Measurements from ENCODE around the gene SNX27.
"Not testable (repeated sequence)": the region's sequence is repeated elsewhere in the genome, so short reads cannot be mapped to it uniquely, and the experiment has no call there.

SNX27 gene

GRCh38 chr1:151581451-151581850, 30.4 kb upstream of the SNX27 start:
- Histone ChIP-seq H3K36me3 (ENCODE audit: insufficient read depth, low read length) (peaks cover 38% of the 10 kb centered on the region), H3K4me3 (ENCODE audit: low read length) (no peak overlapping the region), H3K27me3 (ENCODE audit: insufficient read depth, low read length) (no peaks in the 10 kb centered on the region), H3K27ac (ENCODE audit: low read depth, low read length) (no peak overlapping the region), H3K9ac (ENCODE audit: low read depth, low read length) (no peak overlapping the region), H3K9me3 (ENCODE audit: insufficient read depth, low read depth, low read length) (no peaks in the 10 kb centered on the region), H3K4me1 (ENCODE audit: insufficient read depth, low read length) (peaks cover 7% of the 10 kb centered on the region)
- 90% methylated on average over 5 of the region's 5 CpGs for WGBS

- H3K4me1 ChIP-seq (ENCODE audit: insufficient read depth, low read length), result peaks cover 7% of the 10 kb centered on the region
- 92% methylated on average over 1 of the region's 1 CpG for WGBS
- H3K27ac ChIP-seq (ENCODE audit: low read depth, low read length), result no peak overlapping the region
- peaks cover 38% of the 10 kb centered on the region for H3K36me3 ChIP-seq (ENCODE audit: insufficient read depth, low read length)
- no peak overlapping the region for H3K9ac ChIP-seq (ENCODE audit: low read depth, low read length)
- H3K9me3 ChIP-seq (ENCODE audit: insufficient read depth, low read depth, low read length), result no peaks in the 10 kb centered on the region
- H3K4me3 ChIP-seq (ENCODE audit: low read length), result no peak overlapping the region
- no peaks in the 10 kb centered on the region for H3K27me3 ChIP-seq (ENCODE audit: insufficient read depth, low read length)
These were observed 29.9 kb upstream of the SNX27 start for GRCh38 chr1:151581921-151582320.

- Histone ChIP-seq H3K9me3 (ENCODE audit: insufficient read depth, low read depth, low read length) (no peaks in the 10 kb centered on the region), H3K27me3 (ENCODE audit: insufficient read depth, low read length) (no peaks in the 10 kb centered on the region), H3K4me3 (ENCODE audit: low read length) (no peak overlapping the region), H3K27ac (ENCODE audit: low read depth, low read length) (no peak overlapping the region), H3K9ac (ENCODE audit: low read depth, low read length) (no peak overlapping the region), H3K4me1 (ENCODE audit: insufficient read depth, low read length) (peaks cover 13% of the 10 kb centered on the region), H3K36me3 (ENCODE audit: insufficient read depth, low read length) (peaks cover 33% of the 10 kb centered on the region)
- WGBS, result 82% methylated on average over 2 of the region's 2 CpGs
These were observed 28.1 kb upstream of the SNX27 start for GRCh38 chr1:151583796-151584195.

GRCh38 chr1:151584278-151584677, 27.6 kb upstream of the SNX27 start:
- Histone ChIP-seq H3K9me3 (ENCODE audit: insufficient read depth, low read depth, low read length) (no peaks in the 10 kb centered on the region), H3K27me3 (ENCODE audit: insufficient read depth, low read length) (no peaks in the 10 kb centered on the region), H3K27ac (ENCODE audit: low read depth, low read length) (no peak overlapping the region), H3K4me1 (ENCODE audit: insufficient read depth, low read length) (peaks cover 13% of the 10 kb centered on the region), H3K4me3 (ENCODE audit: low read length) (no peak overlapping the region), H3K9ac (ENCODE audit: low read depth, low read length) (no peak overlapping the region), H3K36me3 (ENCODE audit: insufficient read depth, low read length) (peaks cover 28% of the 10 kb centered on the region)
- WGBS, result 79% methylated on average over 6 of the region's 6 CpGs

GRCh38 chr1:151584780-151585179, 27.1 kb upstream of the SNX27 start:
- Histone ChIP-seq H3K27me3 (ENCODE audit: insufficient read depth, low read length) (no peaks in the 10 kb centered on the region), H3K9ac (ENCODE audit: low read depth, low read length) (no peak overlapping the region), H3K27ac (ENCODE audit: low read depth, low read length) (no peak overlapping the region), H3K36me3 (ENCODE audit: insufficient read depth, low read length) (peaks cover 23% of the 10 kb centered on the region), H3K4me1 (ENCODE audit: insufficient read depth, low read length) (peaks cover 13% of the 10 kb centered on the region), H3K9me3 (ENCODE audit: insufficient read depth, low read depth, low read length) (no peaks in the 10 kb centered on the region), H3K4me3 (ENCODE audit: low read length) (no peak overlapping the region)
- 86% methylated on average over 7 of the region's 7 CpGs for WGBS

- peaks cover 18% of the 10 kb centered on the region for H3K36me3 ChIP-seq (ENCODE audit: insufficient read depth, low read length)
- WGBS, result 50% methylated on average over 1 of the region's 1 CpG
- peaks cover 13% of the 10 kb centered on the region for H3K4me1 ChIP-seq (ENCODE audit: insufficient read depth, low read length)
- H3K27ac ChIP-seq (ENCODE audit: low read depth, low read length), result peak overlapping the region; percentile 55; the same call in 1 of the 2 replicates
- H3K27me3 ChIP-seq (ENCODE audit: insufficient read depth, low read length), result no peaks in the 10 kb centered on the region
- H3K9ac ChIP-seq (ENCODE audit: low read depth, low read length), result no peak overlapping the region; the same call in 1 of the 2 replicates
- H3K9me3 ChIP-seq (ENCODE audit: insufficient read depth, low read depth, low read length), result no peaks in the 10 kb centered on the region
- H3K4me3 ChIP-seq (ENCODE audit: low read length), result no peak overlapping the region
These were observed 26.2 kb upstream of the SNX27 start for GRCh38 chr1:151585622-151586021.

GRCh38 chr1:151590961-151591360, 20.9 kb upstream of the SNX27 start:
- H3K27me3 ChIP-seq (ENCODE audit: insufficient read depth, low read length), result peaks cover 3% of the 10 kb centered on the region; the same call in 1 of the 2 replicates
- H3K4me1 ChIP-seq (ENCODE audit: insufficient read depth, low read length), result peaks cover 7% of the 10 kb centered on the region
- no peak overlapping the region for H3K9ac ChIP-seq (ENCODE audit: low read depth, low read length)
- no peak overlapping the region for H3K4me3 ChIP-seq (ENCODE audit: low read length)
- H3K9me3 ChIP-seq (ENCODE audit: insufficient read depth, low read depth, low read length), result no peaks in the 10 kb centered on the region
- 88% methylated on average over 3 of the region's 3 CpGs for WGBS
- H3K27ac ChIP-seq (ENCODE audit: low read depth, low read length), result no peak overlapping the region
- no peaks in the 10 kb centered on the region for H3K36me3 ChIP-seq (ENCODE audit: insufficient read depth, low read length)

- Histone ChIP-seq H3K27ac (ENCODE audit: low read depth, low read length) (no peak overlapping the region), H3K9me3 (ENCODE audit: insufficient read depth, low read depth, low read length) (0 out of 2 replicates have a peak, but pooled peaks cover under 1% of the 10 kb centered on the region), H3K36me3 (ENCODE audit: insufficient read depth, low read length) (no peaks in the 10 kb centered on the region), H3K4me3 (ENCODE audit: low read length) (peak overlapping the region; percentile 53), H3K9ac (ENCODE audit: low read depth, low read length) (peak overlapping the region; percentile 28; the same call in 1 of the 2 replicates), H3K27me3 (ENCODE audit: insufficient read depth, low read length) (peaks cover 3% of the 10 kb centered on the region; the same call in 1 of the 2 replicates), H3K4me1 (ENCODE audit: insufficient read depth, low read length) (no peaks in the 10 kb centered on the region)
- WGBS, result 7% methylated on average over 8 of the region's 9 CpGs
These were observed 18.1 kb upstream of the SNX27 start for GRCh38 chr1:151593730-151594129.

GRCh38 chr1:151594143-151594625, 17.7 kb upstream of the SNX27 start:
- peak overlapping the region; percentile 55; the same call in 1 of the 2 replicates for H3K27ac ChIP-seq (ENCODE audit: low read depth, low read length)
- peak overlapping the region; percentile 53 for H3K4me3 ChIP-seq (ENCODE audit: low read length)
- no peaks in the 10 kb centered on the region for H3K4me1 ChIP-seq (ENCODE audit: insufficient read depth, low read length)
- H3K36me3 ChIP-seq (ENCODE audit: insufficient read depth, low read length), result no peaks in the 10 kb centered on the region
- peaks cover 3% of the 10 kb centered on the region; the same call in 1 of the 2 replicates for H3K27me3 ChIP-seq (ENCODE audit: insufficient read depth, low read length)
- peak overlapping the region; percentile 28; the same call in 1 of the 2 replicates for H3K9ac ChIP-seq (ENCODE audit: low read depth, low read length)
- whole genome bisulfite sequencing, result 9% methylated on average over 12 of the region's 12 CpGs
- H3K9me3 ChIP-seq (ENCODE audit: insufficient read depth, low read depth, low read length), result 0 out of 2 replicates have a peak, but pooled peaks cover 3% of the 10 kb centered on the region

GRCh38 chr1:151596166-151596953, 15.5 kb upstream of the SNX27 start:
- no peak overlapping the region for H3K4me3 ChIP-seq (ENCODE audit: low read length)
- peaks cover 3% of the 10 kb centered on the region; the same call in 1 of the 2 replicates for H3K27me3 ChIP-seq (ENCODE audit: insufficient read depth, low read length)
- no peaks in the 10 kb centered on the region for H3K4me1 ChIP-seq (ENCODE audit: insufficient read depth, low read length)
- WGBS, result 90% methylated on average over 5 of the region's 5 CpGs
- no peaks in the 10 kb centered on the region for H3K36me3 ChIP-seq (ENCODE audit: insufficient read depth, low read length)
- no peak overlapping the region for H3K27ac ChIP-seq (ENCODE audit: low read depth, low read length)
- H3K9me3 ChIP-seq (ENCODE audit: insufficient read depth, low read depth, low read length), result 0 out of 2 replicates have a peak, but pooled peaks cover 3% of the 10 kb centered on the region
- no peak overlapping the region for H3K9ac ChIP-seq (ENCODE audit: low read depth, low read length)

- H3K36me3 ChIP-seq (ENCODE audit: insufficient read depth, low read length); H3K4me1 ChIP-seq (ENCODE audit: insufficient read depth, low read length); H3K27me3 ChIP-seq (ENCODE audit: insufficient read depth, low read length); H3K27ac ChIP-seq (ENCODE audit: low read depth, low read length); H3K4me3 ChIP-seq (ENCODE audit: low read length); H3K9me3 ChIP-seq (ENCODE audit: insufficient read depth, low read depth, low read length); H3K9ac ChIP-seq (ENCODE audit: low read depth, low read length): not testable (repeated sequence)
- 94% methylated on average over 5 of the region's 5 CpGs for WGBS
These were observed 9.3 kb upstream of the SNX27 start for GRCh38 chr1:151602550-151602949.

All from HUES64 (cell line).